ENCODE data around the gene PLB1. TPM values are rescaled to one million over a fixed set of nuclear protein-coding genes. Genes with fewer than 3 reads are reported as not detected.

The PLB1 gene
- total and polyA plus RNA-seq, 9 of the 15 experiments (the other 6 are each of a cell fraction or from before 2014, with no cell fraction given), result 0.01 to 0.09 (median 0.07) TPM; not detected in 2

- TF ChIP-seq GTF2B (IDR thresholded peaks at IDR 0.05; ENCODE audit: extremely low read depth, insufficient read length), result no peak
- TF ChIP-seq FOXM1 (IDR thresholded peaks at IDR 0.05; ENCODE audit: low read depth), result no peak
- no peak for TF ChIP-seq FOXM1 (CRISPR knock-in tag; IDR thresholded peaks at IDR 0.05; ENCODE audit: low read depth)
- TF ChIP-seq NR4A1 (CRISPR knock-in tag; IDR thresholded peaks at IDR 0.05), result no peak
- peak; percentile 96 for TF ChIP-seq NR4A1 (tag; IDR thresholded peaks at IDR 0.05)
- peak; percentile 75; the same call in 1 of the 2 replicates for TF ChIP-seq ZNF583 (CRISPR knock-in tag; IDR thresholded peaks at IDR 0.05)
- peak; percentile 87 for TF ChIP-seq ZNF644 (tag; IDR thresholded peaks at IDR 0.05; ENCODE audit: low read depth)
- TF ChIP-seq ZNF41 (CRISPR knock-in tag; conservative IDR thresholded peaks at IDR 0.05), result 0 out of 2 replicates have a peak, but pooled peaks have one; percentile 56
- peak; percentile 86 for TF ChIP-seq MEF2D (tag; conservative IDR thresholded peaks at IDR 0.05; ENCODE audit: low read depth)
- peak; percentile 69; the same call in 1 of the 2 replicates for TF ChIP-seq CTBP1 (IDR thresholded peaks at IDR 0.05; ENCODE audit: borderline replicate concordance)
- peak; percentile 96 for TF ChIP-seq SMAD4 (CRISPR knock-in tag; conservative IDR thresholded peaks at IDR 0.05)
- TF ChIP-seq ZNF282 (CRISPR knock-in tag; IDR thresholded peaks at IDR 0.05), result no peak
- TF ChIP-seq C11orf30 (IDR thresholded peaks at IDR 0.05; ENCODE audit: low read depth), result peak; percentile 54; the same call in 1 of the 2 replicates
- TF ChIP-seq ZNF561 (CRISPR knock-in tag; conservative IDR thresholded peaks at IDR 0.05), result no peak
- TF ChIP-seq CREB5 (CRISPR knock-in tag; IDR thresholded peaks at IDR 0.05), result no peak
- no peak for TF ChIP-seq AFF1 (IDR thresholded peaks at IDR 0.05; ENCODE audit: low read depth in 1 of 2, partially characterized antibody in 2 of 2)
- TF ChIP-seq ZNF445 (CRISPR knock-in tag; IDR thresholded peaks at IDR 0.05; ENCODE audit: low read depth), result no peak
- peak; percentile 84 for TF ChIP-seq ZEB2 (IDR thresholded peaks at IDR 0.05)
- TF ChIP-seq CBFA2T2 (conservative IDR thresholded peaks at IDR 0.05), result 0 out of 2 replicates have a peak, but pooled peaks have one; percentile 11
- TF ChIP-seq ZNF449 (CRISPR knock-in tag; IDR thresholded peaks at IDR 0.05), result peak; percentile 69; the same call in 1 of the 2 replicates
- TF ChIP-seq SAFB (IDR thresholded peaks at IDR 0.05; ENCODE audit: borderline replicate concordance, low read depth, low read length), result no peak
- TF ChIP-seq SAFB2 (IDR thresholded peaks at IDR 0.05; ENCODE audit: borderline replicate concordance, low read depth, low read length, severe bottlenecking), result no peak
Measured at GRCh38 chr2:28664120-28664842, 168.4 kb downstream of the PLB1 start (continued).

Data from K562 (cell line).